ENCODE data around the gene GNA15.

Gene GNA15

GRCh38 chr19:3119693-3120380, 16.0 kb upstream of the GNA15 start:
- TF ChIP-seq CTCF (IDR thresholded peaks at IDR 0.05; ENCODE audit: low read depth, low read length) = no peak
- DNase-seq (ENCODE audit: extremely low read depth, low read depth) = no peak

DNA sequence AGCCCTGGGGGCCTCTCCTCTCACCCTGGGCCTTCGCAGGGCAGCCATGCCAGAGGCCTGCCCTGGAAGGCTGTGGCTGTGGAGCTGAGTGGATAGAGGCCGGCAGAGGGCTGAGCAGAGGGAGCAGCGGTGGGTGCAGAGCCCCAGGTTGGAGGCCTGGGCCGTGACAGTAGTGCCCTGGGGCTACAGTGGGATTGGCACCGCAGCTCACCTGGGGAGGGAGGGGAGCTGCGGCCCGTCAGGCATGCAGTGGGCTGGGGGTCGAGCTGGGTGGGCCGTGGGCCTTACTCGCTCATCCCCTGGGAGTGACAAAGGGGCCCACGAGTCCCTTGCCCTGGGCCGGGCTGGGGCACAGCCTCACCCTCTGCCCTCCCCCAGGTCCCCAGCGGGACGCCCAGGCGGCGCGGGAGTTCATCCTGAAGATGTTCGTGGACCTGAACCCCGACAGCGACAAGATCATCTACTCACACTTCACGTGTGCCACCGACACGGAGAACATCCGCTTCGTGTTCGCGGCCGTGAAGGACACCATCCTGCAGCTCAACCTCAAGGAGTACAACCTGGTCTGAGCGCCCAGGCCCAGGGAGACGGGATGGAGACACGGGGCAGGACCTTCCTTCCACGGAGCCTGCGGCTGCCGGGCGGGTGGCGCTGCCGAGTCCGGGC, 15.1 kb upstream of the GNA15 start:
- no peak for DNase-seq (ENCODE audit: extremely low read depth, low read depth)
- no peak for TF ChIP-seq CTCF (IDR thresholded peaks at IDR 0.05; ENCODE audit: low read depth, low read length)

- TF ChIP-seq CTCF (IDR thresholded peaks at IDR 0.05; ENCODE audit: low read depth, low read length) = no peak
- no peak for DNase-seq (ENCODE audit: extremely low read depth, low read depth)
Measured at GRCh38 chr19:3121396-3121795, 14.4 kb upstream of the GNA15 start.

- no peak for TF ChIP-seq CTCF (IDR thresholded peaks at IDR 0.05; ENCODE audit: low read depth, low read length)
- no peak for DNase-seq (ENCODE audit: extremely low read depth, low read depth)
Measured at GRCh38 chr19:3121821-3122511, 13.9 kb upstream of the GNA15 start.

- DNase-seq (ENCODE audit: extremely low read depth, low read depth) = no peak
- TF ChIP-seq CTCF (IDR thresholded peaks at IDR 0.05; ENCODE audit: low read depth, low read length) = no peak
Measured at GRCh38 chr19:3122512-3122870, 13.3 kb upstream of the GNA15 start.

DNA sequence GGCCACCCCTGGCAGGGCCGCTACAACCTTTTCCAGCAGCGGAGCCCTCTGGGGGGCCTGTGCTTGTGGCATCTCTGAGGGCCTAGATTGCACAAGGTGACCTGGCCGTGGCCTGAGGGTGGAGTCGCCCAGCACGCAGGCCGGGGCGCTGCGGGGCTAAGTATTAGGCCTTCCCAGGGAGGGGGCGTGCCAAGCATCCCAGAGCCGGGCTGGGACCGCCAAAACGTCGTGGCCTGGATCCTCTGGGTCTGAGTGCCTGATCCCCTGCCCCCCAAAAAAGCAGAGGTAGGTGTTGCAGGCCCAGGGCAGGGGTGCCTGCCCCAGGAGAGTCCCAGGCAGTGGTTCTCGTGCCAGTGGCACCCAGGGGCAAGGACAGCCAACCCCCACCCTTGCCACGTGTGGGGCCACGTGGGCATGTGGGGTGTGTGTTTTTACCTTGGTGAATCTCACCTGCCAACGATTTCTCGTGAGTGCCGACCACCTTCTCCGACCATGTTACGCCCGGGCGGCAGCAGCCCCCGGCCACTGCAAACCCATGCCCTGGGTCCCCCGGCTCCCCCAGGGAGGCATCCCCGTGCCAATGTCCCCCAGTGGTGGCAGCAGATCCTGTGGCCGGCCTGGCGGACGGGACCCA, 12.6 kb upstream of the GNA15 start:
- DNase-seq (ENCODE audit: extremely low read depth, low read depth) = no peak
- no peak for TF ChIP-seq CTCF (IDR thresholded peaks at IDR 0.05; ENCODE audit: low read depth, low read length)

GRCh38 chr19:3123956-3124355, 11.9 kb upstream of the GNA15 start:
- DNase-seq (ENCODE audit: extremely low read depth, low read depth) = no peak
- no peak for TF ChIP-seq CTCF (IDR thresholded peaks at IDR 0.05; ENCODE audit: low read depth, low read length)
